SH-SY5Y (cell line): ENCODE measurements around the gene C12orf60.

Experiments used
- GATA2 ChIP-seq: IDR thresholded peaks from 2 replicates; pipeline ENCODE4 v1.6.1; 2011; ENCODE audit warnings: mild to moderate bottlenecking, low read depth, low read length
- GATA3 ChIP-seq: IDR thresholded peaks from 2 replicates; pipeline ENCODE4 v1.6.1; 2011; ENCODE audit warnings: low read depth, mild to moderate bottlenecking, low read length, moderate library complexity

The C12orf60 gene

DNA sequence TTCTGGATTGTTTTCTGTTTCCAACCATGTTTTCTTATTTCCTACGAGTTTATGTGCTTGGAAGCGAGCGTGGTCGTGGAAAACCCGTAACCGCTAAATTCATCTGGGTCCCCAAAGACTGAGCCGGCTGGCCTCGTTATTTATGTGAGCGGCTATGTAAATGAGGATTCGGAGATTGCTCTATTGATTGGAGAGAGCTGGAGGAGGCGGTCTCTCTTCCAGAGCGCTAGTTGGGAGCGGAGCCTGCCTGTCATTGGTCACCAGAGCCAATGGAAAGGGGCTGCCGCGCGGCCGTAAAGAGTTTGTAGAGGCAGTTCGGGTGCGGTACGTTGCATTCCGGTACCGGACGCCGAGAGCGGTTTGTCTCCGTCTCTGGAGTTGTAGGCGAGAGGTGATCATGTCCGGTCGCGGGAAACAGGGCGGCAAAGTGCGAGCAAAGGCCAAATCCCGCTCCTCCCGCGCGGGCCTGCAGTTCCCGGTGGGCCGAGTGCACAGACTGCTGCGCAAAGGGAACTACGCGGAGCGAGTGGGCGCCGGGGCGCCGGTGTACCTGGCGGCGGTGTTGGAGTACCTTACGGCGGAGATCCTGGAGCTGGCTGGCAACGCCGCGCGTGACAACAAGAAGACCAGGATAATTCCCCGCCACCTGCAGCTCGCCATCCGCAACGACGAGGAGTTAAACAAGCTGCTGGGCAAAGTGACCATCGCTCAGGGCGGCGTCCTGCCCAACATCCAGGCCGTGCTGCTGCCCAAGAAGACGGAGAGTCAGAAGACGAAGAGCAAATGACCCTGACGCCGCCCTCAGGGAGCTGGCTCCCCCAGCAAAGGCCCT lies 29.2 kb upstream of the C12orf60 start:
- TF ChIP-seq GATA3 (no peak), GATA2 (no peak)

DNA sequence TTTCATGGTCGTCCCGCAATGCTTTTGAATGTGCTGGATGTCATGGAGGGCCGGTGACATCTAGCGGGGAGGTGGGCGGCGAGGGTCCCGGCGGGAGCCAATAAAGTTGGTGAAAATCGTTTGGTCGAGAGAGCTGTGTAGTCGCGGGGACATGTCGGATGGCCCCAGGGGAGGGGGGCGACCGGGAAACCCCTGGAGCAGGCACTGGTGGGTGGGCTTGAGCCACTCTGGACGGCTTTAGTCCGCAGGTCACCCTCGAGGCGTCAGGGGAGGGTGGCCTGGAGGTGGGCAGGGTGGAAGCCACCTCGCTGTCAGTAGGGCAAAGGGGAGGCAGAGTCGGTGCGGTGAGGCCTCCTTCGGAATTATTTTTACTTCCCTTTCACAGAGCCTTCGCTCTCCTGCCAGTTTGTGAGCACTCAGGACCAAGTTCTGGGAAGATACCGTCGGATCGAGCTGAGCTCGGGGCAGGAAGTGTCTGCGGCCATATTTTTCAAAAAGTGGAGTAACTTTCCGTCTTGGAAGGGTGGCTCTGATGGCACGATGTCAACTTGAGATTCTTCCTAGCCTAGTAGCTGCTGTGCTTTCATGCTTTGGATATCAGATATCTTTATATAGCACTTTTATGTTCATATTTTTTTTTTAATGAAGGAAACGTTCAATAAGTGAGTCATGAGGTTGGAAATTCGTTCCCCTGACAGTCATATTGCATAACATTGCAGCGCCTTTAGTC lies 28.4 kb upstream of the C12orf60 start:
- no peak for TF ChIP-seq GATA2
- no peak for TF ChIP-seq GATA3

- TF ChIP-seq GATA3, result no peak
- no peak for TF ChIP-seq GATA2
These were observed 27.9 kb upstream of the C12orf60 start for GRCh38 chr12:14775636-14775980.

DNA sequence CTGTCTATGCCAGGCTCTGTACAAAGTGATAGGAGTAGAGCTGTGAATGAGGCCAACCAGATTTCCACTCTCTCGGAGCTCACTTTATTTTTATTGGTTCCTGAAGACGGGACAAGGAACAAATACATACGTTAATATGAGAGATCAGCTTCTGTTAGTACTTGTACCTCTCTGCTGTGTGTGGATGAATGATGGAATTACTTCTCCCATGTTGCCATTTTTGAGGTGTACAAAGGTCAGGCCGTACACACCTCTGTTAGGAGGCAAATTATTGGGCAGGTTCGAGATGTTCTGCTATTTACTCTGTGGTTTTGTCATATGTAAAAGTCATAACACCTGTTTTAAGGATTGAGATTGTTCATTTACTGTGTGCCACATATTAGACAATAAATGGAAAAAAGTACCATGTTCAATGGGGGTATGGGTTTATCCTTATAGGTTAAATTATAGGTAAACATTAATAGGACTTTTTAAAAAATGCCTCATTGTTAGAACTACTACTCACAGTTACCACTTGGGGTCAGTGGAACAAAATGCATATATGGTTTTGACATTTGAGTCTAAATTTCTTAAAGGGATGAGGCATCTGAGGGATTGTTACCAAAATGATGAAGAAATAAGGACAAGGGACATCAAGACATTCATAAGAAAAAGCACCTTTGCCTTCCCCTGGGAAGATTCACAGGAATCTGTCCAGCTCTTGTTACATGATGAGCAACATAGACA lies 27.1 kb upstream of the C12orf60 start:
- TF ChIP-seq GATA3 (no peak), GATA2 (no peak)

DNA sequence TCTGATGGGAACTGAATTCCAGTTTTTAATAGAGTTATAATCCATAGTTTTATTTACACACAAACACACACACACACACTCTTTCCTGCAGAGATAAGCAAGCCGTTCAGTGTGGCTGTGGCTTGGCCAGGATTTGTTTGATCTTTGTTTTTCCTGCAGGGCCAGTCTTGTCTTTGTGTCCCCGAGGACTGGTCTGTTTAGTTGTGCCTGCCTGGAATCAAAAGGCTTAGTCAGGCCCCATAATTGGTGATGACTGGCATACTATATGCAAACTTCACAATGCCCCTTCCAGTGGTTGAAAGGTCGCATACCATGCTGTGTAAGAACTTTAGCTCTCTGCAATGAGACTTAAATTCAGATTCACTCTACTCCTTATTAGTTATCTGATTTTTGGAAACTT lies 26.2 kb upstream of the C12orf60 start:
- TF ChIP-seq GATA2 (no peak), GATA3 (no peak)

GRCh38 chr12:14779834-14780233 lies 23.6 kb upstream of the C12orf60 start:
- TF ChIP-seq GATA2, result no peak
- no peak for TF ChIP-seq GATA3

GRCh38 chr12:14780859-14781258 lies 22.6 kb upstream of the C12orf60 start:
- TF ChIP-seq GATA2 (no peak), GATA3 (no peak)

GRCh38 chr12:14781563-14781962 lies 21.9 kb upstream of the C12orf60 start:
- TF ChIP-seq GATA3 (no peak), GATA2 (no peak)

DNA sequence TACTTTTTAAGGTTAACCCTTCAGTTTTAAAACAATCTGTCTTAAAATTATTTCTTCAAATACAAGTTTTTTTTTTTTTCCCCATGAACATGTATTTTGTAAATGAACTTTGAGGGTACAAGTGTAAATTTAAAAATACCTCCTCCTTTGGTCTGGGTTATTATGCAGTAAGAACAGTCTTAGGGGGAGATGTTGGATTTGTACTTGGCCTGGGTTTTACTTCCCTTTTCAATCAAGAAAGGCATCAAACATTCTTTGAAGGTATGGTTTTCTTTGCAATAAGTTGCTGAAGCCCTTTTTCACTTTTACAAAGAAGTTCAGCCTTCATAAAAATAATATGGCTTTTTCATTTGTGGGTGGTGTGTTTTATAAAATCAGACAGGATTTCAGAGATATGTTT lies 20.7 kb upstream of the C12orf60 start:
- TF ChIP-seq GATA3, result no peak
- TF ChIP-seq GATA2, result no peak

DNA sequence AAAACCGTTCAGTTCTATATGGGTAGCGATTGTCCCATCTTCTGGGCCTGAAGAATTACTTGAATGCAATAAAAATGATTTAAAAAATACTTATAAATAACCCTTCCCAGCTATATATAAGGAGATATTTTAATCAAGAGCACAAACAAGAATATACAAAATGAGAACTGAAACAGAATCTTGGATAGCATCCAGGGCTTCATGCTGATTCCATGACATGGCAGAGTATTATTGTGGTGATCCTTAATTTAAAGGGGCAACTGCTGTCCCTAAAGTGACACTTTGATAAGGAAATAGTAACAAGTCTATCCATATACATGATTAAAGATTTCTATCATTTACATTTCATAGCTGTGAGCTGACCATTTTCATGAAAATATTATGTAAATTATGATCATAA lies 19.0 kb upstream of the C12orf60 start:
- TF ChIP-seq GATA2, result no peak
- TF ChIP-seq GATA3, result no peak

GRCh38 chr12:14785568-14785967 lies 17.9 kb upstream of the C12orf60 start:
- TF ChIP-seq GATA2, result no peak
- no peak for TF ChIP-seq GATA3

- TF ChIP-seq GATA2 (no peak), GATA3 (no peak)
These were observed 8.4 kb upstream of the C12orf60 start for GRCh38 chr12:14795028-14795448.

DNA sequence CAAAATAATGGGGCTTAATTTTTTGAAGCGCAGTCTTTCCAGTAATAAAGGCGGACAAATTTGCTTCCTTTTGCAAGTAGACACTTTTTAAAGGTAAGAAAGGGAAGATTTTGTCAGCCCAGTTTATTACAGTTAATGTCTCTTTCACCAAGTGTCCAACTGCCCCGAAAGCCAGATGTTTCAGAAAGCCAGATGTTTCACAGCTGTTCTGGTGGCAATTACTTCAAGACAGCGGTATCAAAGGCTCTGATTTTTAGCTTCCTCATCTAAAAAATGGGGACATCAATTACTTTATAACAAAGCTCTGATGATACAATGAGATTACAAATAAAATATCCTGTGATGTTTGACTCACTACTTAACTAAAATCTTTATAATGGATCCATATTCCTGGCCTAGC lies 1.2 kb upstream of the C12orf60 start:
- no peak for TF ChIP-seq GATA2
- TF ChIP-seq GATA3, result no peak

DNA sequence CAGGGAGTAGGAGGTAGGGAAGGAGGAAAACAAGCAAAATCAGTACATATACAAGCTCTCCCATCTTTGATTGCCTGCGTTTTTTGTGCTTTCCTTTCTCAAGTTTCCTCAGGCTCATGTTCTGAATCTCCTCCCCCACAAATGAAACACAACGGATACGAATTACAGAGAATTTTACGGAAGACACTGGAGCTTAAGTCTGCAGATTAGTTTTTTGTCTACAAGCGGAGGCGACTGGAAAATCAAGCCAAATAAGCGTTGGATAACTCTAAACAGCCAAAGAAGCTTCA lies 804 bp upstream of the C12orf60 start:
- no peak for TF ChIP-seq GATA2
- TF ChIP-seq GATA3, result no peak

GRCh38 chr12:14803830-14804160 lies 325 bp downstream of the C12orf60 start:
- no peak for TF ChIP-seq GATA3
- TF ChIP-seq GATA2, result no peak
